ENCODE data around the gene ZSCAN16. TPM values are rescaled to one million over a fixed set of nuclear protein-coding genes. Genes with fewer than 3 reads are reported as not detected.

ZSCAN16 gene
- total and polyA plus RNA-seq, 2 of the 13 experiments (the other 11 are each of a cell fraction or from before 2014, with no cell fraction given) = 5.7 to 12.7 TPM

GRCh38 chr6:28141500-28142329 lies 17.3 kb downstream of the ZSCAN16 start, which contains the start of gene ZKSCAN8 (continued):
- TF ChIP-seq DRAP1 (CRISPR knock-in tag; IDR thresholded peaks at IDR 0.05) (peak; percentile 75), BRCA1 (CRISPR knock-in tag; IDR thresholded peaks at IDR 0.05) (peak; percentile 82; the same call in 1 of the 2 replicates), GZF1 (CRISPR knock-in tag; IDR thresholded peaks at IDR 0.05) (peak; percentile 93; the same call in 1 of the 2 replicates), ZNF343 (CRISPR knock-in tag; IDR thresholded peaks at IDR 0.05) (peak; percentile 95; the same call in 1 of the 2 replicates), ZFP1 (CRISPR knock-in tag; IDR thresholded peaks at IDR 0.05) (no peak), GTF2F1 (IDR thresholded peaks at IDR 0.05; ENCODE audit: low read length) (no peak), ZNF547 (CRISPR knock-in tag; IDR thresholded peaks at IDR 0.05) (peak; percentile 99), SYNCRIP (IDR thresholded peaks at IDR 0.05; ENCODE audit: insufficient read depth, low read depth, low read length) (no peak), TSC22D2 (CRISPR knock-in tag; IDR thresholded peaks at IDR 0.05; ENCODE audit: borderline replicate concordance) (peak; percentile 90), ZNF263 (CRISPR knock-in tag; IDR thresholded peaks at IDR 0.05) (peak; percentile 97), ZKSCAN1 (IDR thresholded peaks at IDR 0.05; ENCODE audit: low read length) (no peak), NR2F1 (CRISPR knock-in tag; IDR thresholded peaks at IDR 0.05) (no peak), CCDC6 (CRISPR knock-in tag; IDR thresholded peaks at IDR 0.05) (peak; percentile 91), ZNF143 (CRISPR knock-in tag; IDR thresholded peaks at IDR 0.05) (peak; percentile 44; the same call in 1 of the 2 replicates), ZSCAN29 (CRISPR knock-in tag; conservative IDR thresholded peaks at IDR 0.05) (peak; percentile 98), ZFP90 (CRISPR knock-in tag; IDR thresholded peaks at IDR 0.05; ENCODE audit: borderline replicate concordance) (peak; percentile 88), SIX4 (CRISPR knock-in tag; IDR thresholded peaks at IDR 0.05) (peak; percentile 14; the same call in 1 of the 2 replicates), HES4 (CRISPR knock-in tag; IDR thresholded peaks at IDR 0.05; ENCODE audit: borderline replicate concordance) (peak; percentile 59; the same call in 1 of the 2 replicates), YY1 (IDR thresholded peaks at IDR 0.05; ENCODE audit: insufficient read depth, insufficient replicate concordance, low read depth, low read length) (peak; percentile 83), JUND (CRISPR knock-in tag; IDR thresholded peaks at IDR 0.05) (peak; percentile 36; the same call in 1 of the 2 replicates), GATAD2A (CRISPR knock-in tag; IDR thresholded peaks at IDR 0.05) (peak; percentile 89), ZBTB25 (CRISPR knock-in tag; IDR thresholded peaks at IDR 0.05) (peak; percentile 95), TBX3 (IDR thresholded peaks at IDR 0.05; ENCODE audit: borderline replicate concordance) (no peak), SNAPC5 (CRISPR knock-in tag; IDR thresholded peaks at IDR 0.05; ENCODE audit: borderline replicate concordance) (no peak), KDM4B (CRISPR knock-in tag; IDR thresholded peaks at IDR 0.05) (no peak; the same call in 1 of the 2 replicates), CREB1 (IDR thresholded peaks at IDR 0.05) (0 out of 2 replicates have a peak, but pooled peaks have one; percentile 14), CREB1 (CRISPR knock-in tag; IDR thresholded peaks at IDR 0.05) (peak; percentile 69), ZNF20 (CRISPR knock-in tag; IDR thresholded peaks at IDR 0.05) (peak; percentile 92; the same call in 1 of the 2 replicates), ZKSCAN8 (CRISPR knock-in tag; IDR thresholded peaks at IDR 0.05; ENCODE audit: borderline replicate concordance) (0 out of 2 replicates have a peak, but pooled peaks have one; percentile 30), CC2D1A (CRISPR knock-in tag; IDR thresholded peaks at IDR 0.05) (0 out of 2 replicates have a peak, but pooled peaks have one; percentile 47), ZNF780A (CRISPR knock-in tag; IDR thresholded peaks at IDR 0.05) (0 out of 2 replicates have a peak, but pooled peaks have one; percentile 74), PPARG (CRISPR knock-in tag; conservative IDR thresholded peaks at IDR 0.05) (0 out of 2 replicates have a peak, but pooled peaks have one; percentile 64)
